Left ventricle myocardium inferior (tissue), 1 donor: ENCODE measurements around the gene CFAP91. TPM values are rescaled to one million over a fixed set of nuclear protein-coding genes. Genes with fewer than 3 reads are reported as not detected.
A peak's percentile ranks its signal among the peaks of the same experiment; 100 is the strongest.

Experiments
- DNase-seq: peaks from one replicate; pipeline ENCODE4 v3.0.0-alpha.2; 2020
- H3K27ac ChIP-seq: fragments of 200-600 bp; replicated peaks from 2 replicates; pipeline ENCODE4 v1.8.0; 2021
- H3K27me3 ChIP-seq: fragments of 200-600 bp; 2 replicates; pipeline ENCODE4 v1.8.0; 2021; ENCODE audit warnings: low read depth
- H3K36me3 ChIP-seq: fragments of 200-600 bp; 2 replicates; pipeline ENCODE4 v1.8.0; 2021
- H3K4me1 ChIP-seq: fragments of 200-600 bp; 2 replicates; pipeline ENCODE4 v1.8.0; 2021
- H3K4me3 ChIP-seq: fragments of 200-600 bp; 2 replicates; pipeline ENCODE4 v1.8.0; 2021; ENCODE audit warnings: mild to moderate bottlenecking, moderate library complexity
- H3K9me3 ChIP-seq: fragments of 200-600 bp; replicated peaks from 2 replicates; pipeline ENCODE4 v1.8.0; 2021
- CTCF ChIP-seq: fragments of 200-600 bp; IDR thresholded peaks from 2 replicates; pipeline ENCODE4 v1.8.0; 2021; ENCODE audit warnings: antibody characterized with exemption, mild to moderate bottlenecking, borderline replicate concordance
- intact Hi-C: fragments of 100-400 bp; cut with micrococcal nuclease; formaldehyde crosslinking; loops from one replicate; pipeline ENCODE4 v1.11.0; 2022
- total RNA-seq: library from RNA; stranded (reverse); fragmentation: NEBNext Ultra II Directional; extraction: Animal tissue kit (Norgen Biotek cat#: 25700); gene quantifications from one replicate; pipeline ENCODE4 v1.2.1, GENCODE V29; 2021
- donor health status: DM: no; HTN: yes; CAD: no; lungs with severe emphysema.

Gene CFAP91
- total RNA-seq, 1 donor from 2014 or later = 0.44 TPM

GRCh38 chr3:119683421-119683820 lies 19.4 kb upstream of the CFAP91 start:
- Histone ChIP-seq H3K4me3 (no peak overlapping the region), H3K36me3 (no peaks in the 10 kb centered on the region), H3K9me3 (no peaks in the 10 kb centered on the region), H3K27ac (no peak overlapping the region), H3K4me1 (peaks cover 4% of the 10 kb centered on the region), H3K27me3 (no peaks in the 10 kb centered on the region)
- intact Hi-C loops = loop anchor here (10.0 kb wide), 1 partner anchor 159 kb away; no protein-coding TSS in a partner anchor
- TF ChIP-seq CTCF = no peak
- DNase-seq = no peak

- H3K36me3 ChIP-seq = no peaks in the 10 kb centered on the region
Measured at GRCh38 chr3:119690043-119690656, 12.7 kb upstream of the CFAP91 start.

GRCh38 chr3:119695480-119695879 lies 7.3 kb upstream of the CFAP91 start:
- H3K27me3 ChIP-seq = no peaks in the 10 kb centered on the region
- intact Hi-C loops = no loop called here
- TF ChIP-seq CTCF = no peak
- no peaks in the 10 kb centered on the region for H3K9me3 ChIP-seq
- H3K36me3 ChIP-seq = no peaks in the 10 kb centered on the region
- H3K27ac ChIP-seq = no peak overlapping the region
- H3K4me1 ChIP-seq = no peaks in the 10 kb centered on the region
- H3K4me3 ChIP-seq = no peak overlapping the region
- no peak for DNase-seq

More at GRCh38 chr3:119690043-119690656, 12.7 kb upstream of the CFAP91 start:
- no peak for DNase-seq
- Histone ChIP-seq H3K27ac (no peak overlapping the region), H3K27me3 (no peaks in the 10 kb centered on the region), H3K9me3 (no peaks in the 10 kb centered on the region), H3K4me3 (no peak overlapping the region), H3K4me1 (no peaks in the 10 kb centered on the region)
- peak; percentile 62 for TF ChIP-seq CTCF
- intact Hi-C loops = no loop called here

- Histone ChIP-seq H3K4me3 (no peak overlapping the region), H3K4me1 (peaks cover 14% of the 10 kb centered on the region), H3K27ac (no peak overlapping the region), H3K9me3 (no peaks in the 10 kb centered on the region), H3K36me3 (no peaks in the 10 kb centered on the region), H3K27me3 (no peaks in the 10 kb centered on the region)
- no peak for TF ChIP-seq CTCF
- DNase-seq = no peak
- intact Hi-C loops = no loop called here
Measured at GRCh38 chr3:119697394-119697793, 5.4 kb upstream of the CFAP91 start.

GRCh38 chr3:119700269-119700919 lies 2.4 kb upstream of the CFAP91 start:
- no peak for TF ChIP-seq CTCF
- no peak overlapping the region for H3K4me3 ChIP-seq

More at GRCh38 chr3:119700269-119700919, 2.4 kb upstream of the CFAP91 start:
- no peaks in the 10 kb centered on the region for H3K36me3 ChIP-seq
- peaks cover 22% of the 10 kb centered on the region for H3K4me1 ChIP-seq
- intact Hi-C loops = no loop called here
- no peaks in the 10 kb centered on the region for H3K27me3 ChIP-seq
- DNase-seq = no peak
- H3K27ac ChIP-seq = no peak overlapping the region
- H3K9me3 ChIP-seq = no peaks in the 10 kb centered on the region
